Prostate gland (tissue), 2 donors: ENCODE data around the gene NDUFS1. TPM values are rescaled to one million over a fixed set of nuclear protein-coding genes. Genes with fewer than 3 reads are reported as not detected.
"Not testable (repeated sequence)": the region's sequence is repeated elsewhere in the genome, so short reads cannot be mapped to it uniquely, and the experiment has no call there.

ENCODE experiments used
- DNase-seq: peaks from one replicate; pipeline ENCODE4 v3.0.0-alpha.2; 2019; ENCODE audit warnings: low spot score
- H3K27ac ChIP-seq, 2 donors: fragments of 200-600 bp; sonication (generic); 2 replicates each; pipeline ENCODE4 v1.5.1; 2017 to 2019
- H3K27me3 ChIP-seq: fragments of 200-600 bp; sonication (generic); replicated peaks from 2 replicates; pipeline ENCODE4 v1.5.1; 2019; ENCODE audit not compliant: insufficient read depth
- H3K36me3 ChIP-seq, 2 donors: fragments of 200-600 bp; sonication (generic); 1 replicate in 1 of 2; 2 replicates in 1 of 2; pipeline versions ENCODE4 v1.5.1 to v1.8.1; 2017 to 2019
- H3K4me1 ChIP-seq: fragments of 200-600 bp; sonication (generic); replicated peaks from 2 replicates; pipeline ENCODE4 v1.5.1; 2019
- H3K4me3 ChIP-seq, 2 donors: fragments of 200-600 bp; sonication (generic); 2 replicates each; pipeline ENCODE4 v1.5.1; 2017 to 2019
- H3K9me3 ChIP-seq: fragments of 200-600 bp; sonication (generic); 2 replicates; pipeline ENCODE4 v1.5.1; 2017
- POLR2A ChIP-seq: fragments of 450-650 bp; IDR thresholded peaks from one replicate; pipeline ENCODE4 v1.6.1; 2016; ENCODE audit warnings: antibody characterized with exemption, mild to moderate bottlenecking
- POLR2AphosphoS5 ChIP-seq: sonication (generic); formaldehyde crosslinking; IDR thresholded peaks from one replicate; pipeline ENCODE4 v1.6.1; 2017; ENCODE audit warnings: antibody characterized with exemption
- WGBS: methylation state at CpG from one replicate; pipeline ENCODE4 v1.1.5; 2018; 5-methylcytosine and 5-hydroxymethylcytosine counted together
- intact Hi-C: fragments of 100-400 bp; cut with DNase I; formaldehyde crosslinking; loops from one replicate; pipeline ENCODE4 v1.14.2; 2022
- total RNA-seq, 2 donors: library from RNA; depleted of rRNA; stranded (reverse); fragments of >200 nt; gene quantifications; one replicate each; pipeline ENCODE4 v1.1.0, GENCODE V29; 2016
- TF ChIP-seq, protein P1 (sequence below), 4 experiments: fragments of 200-600 bp in 2 of 4; fragments of 450-650 bp in 2 of 4; sonication (generic) in 2 of 4; IDR thresholded peaks; 1 replicate in 3 of 4; 2 replicates in 1 of 4; pipeline ENCODE4 v1.5.1; 2016 to 2019; ENCODE audit warnings: antibody characterized with exemption in 4 of 4, mild to moderate bottlenecking in 2 of 4, moderate library complexity in 2 of 4

The NDUFS1 gene
- total RNA-seq, 2 donors from 2014 or later: 74.1 to 80.1 TPM

DNA sequence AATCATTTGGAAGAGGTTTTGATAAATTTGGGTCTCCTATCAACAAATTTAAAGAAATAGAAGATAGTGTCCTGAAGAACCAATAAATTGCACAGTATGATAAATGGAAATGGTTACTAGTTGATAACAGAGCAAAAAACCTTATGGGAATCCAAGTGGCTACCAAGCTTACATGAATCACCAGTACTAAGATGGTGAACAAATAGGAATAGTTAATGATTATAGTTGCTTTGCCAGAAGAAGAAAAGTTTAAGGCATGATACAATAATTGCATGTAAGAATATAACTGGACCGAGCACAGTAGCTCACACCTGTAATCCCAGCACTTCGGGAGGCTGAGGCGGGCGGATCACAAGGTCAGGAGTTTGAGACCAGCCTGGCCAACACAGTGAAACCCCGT is 53.7 kb downstream of the NDUFS1 start:
- intact Hi-C loops: no loop called here
- Histone ChIP-seq H3K4me3 (no peak overlapping the region), H3K4me1 (no peaks in the 10 kb centered on the region), H3K36me3 (no peaks in the 10 kb centered on the region), H3K27me3 (no peaks in the 10 kb centered on the region), H3K27ac (no peak overlapping the region), H3K9me3 (no peaks in the 10 kb centered on the region)
- TF ChIP-seq, protein P1, sequence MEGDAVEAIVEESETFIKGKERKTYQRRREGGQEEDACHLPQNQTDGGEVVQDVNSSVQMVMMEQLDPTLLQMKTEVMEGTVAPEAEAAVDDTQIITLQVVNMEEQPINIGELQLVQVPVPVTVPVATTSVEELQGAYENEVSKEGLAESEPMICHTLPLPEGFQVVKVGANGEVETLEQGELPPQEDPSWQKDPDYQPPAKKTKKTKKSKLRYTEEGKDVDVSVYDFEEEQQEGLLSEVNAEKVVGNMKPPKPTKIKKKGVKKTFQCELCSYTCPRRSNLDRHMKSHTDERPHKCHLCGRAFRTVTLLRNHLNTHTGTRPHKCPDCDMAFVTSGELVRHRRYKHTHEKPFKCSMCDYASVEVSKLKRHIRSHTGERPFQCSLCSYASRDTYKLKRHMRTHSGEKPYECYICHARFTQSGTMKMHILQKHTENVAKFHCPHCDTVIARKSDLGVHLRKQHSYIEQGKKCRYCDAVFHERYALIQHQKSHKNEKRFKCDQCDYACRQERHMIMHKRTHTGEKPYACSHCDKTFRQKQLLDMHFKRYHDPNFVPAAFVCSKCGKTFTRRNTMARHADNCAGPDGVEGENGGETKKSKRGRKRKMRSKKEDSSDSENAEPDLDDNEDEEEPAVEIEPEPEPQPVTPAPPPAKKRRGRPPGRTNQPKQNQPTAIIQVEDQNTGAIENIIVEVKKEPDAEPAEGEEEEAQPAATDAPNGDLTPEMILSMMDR (IDR thresholded peaks at IDR 0.05): no peak
- TF ChIP-seq POLR2AphosphoS5 (no peak), POLR2A (no peak)
- DNase-seq: no peak
- WGBS: 95% methylated on average over 5 of the region's 5 CpGs

DNA sequence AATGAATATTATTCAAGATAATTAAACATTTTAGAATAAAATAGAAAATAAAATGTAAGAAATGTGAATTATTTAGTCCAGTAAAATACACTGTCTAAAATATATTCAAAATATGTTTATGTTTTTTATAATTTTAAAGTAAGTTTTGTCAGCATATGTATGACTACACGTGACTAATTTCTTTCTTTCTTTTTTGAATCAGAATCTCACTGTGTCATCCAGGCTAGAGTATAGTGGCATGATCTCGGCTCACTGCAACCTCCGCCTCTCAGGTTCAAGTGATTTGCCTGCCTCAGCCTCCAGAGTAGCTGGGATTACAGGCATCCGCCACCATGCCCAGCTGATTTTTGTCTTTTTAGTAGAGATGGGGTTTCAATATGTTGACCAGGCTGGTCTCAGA is 54.2 kb downstream of the NDUFS1 start:
- intact Hi-C loops: no loop called here
- no peaks in the 10 kb centered on the region for H3K27me3 ChIP-seq
- H3K36me3 ChIP-seq: no peaks in the 10 kb centered on the region
- WGBS: 95% methylated on average over 4 of the region's 4 CpGs
- no peaks in the 10 kb centered on the region for H3K9me3 ChIP-seq
- H3K4me1 ChIP-seq: no peaks in the 10 kb centered on the region
- no peak overlapping the region for H3K4me3 ChIP-seq
- no peak overlapping the region for H3K27ac ChIP-seq
- DNase-seq: no peak
- TF ChIP-seq, protein P1 (IDR thresholded peaks at IDR 0.05): no peak
- TF ChIP-seq POLR2AphosphoS5 (no peak), POLR2A (no peak)

DNA sequence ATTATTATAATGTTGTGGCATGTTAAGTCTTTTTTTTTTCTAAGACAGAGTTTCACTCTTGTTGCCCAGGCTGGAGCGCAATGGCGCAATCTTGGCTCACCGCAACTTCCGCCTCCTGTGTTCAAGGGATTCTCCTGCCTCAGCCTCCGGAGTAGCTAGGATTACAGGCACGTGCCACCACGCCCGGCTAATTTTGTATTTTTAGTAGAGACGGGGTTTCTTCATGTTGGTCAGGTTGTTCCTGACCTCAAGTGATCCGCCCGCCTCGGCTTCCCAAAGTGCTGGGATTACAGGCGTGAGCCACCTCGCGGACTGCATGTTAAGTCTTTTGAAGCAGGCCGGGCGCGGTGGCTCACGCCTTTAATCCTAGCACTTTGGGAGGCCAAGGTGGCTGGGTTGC is 60.4 kb downstream of the NDUFS1 start:
- WGBS: 95% methylated on average over 19 of the region's 19 CpGs
- intact Hi-C loops, H3K27ac ChIP-seq, H3K9me3 ChIP-seq, H3K36me3 ChIP-seq, H3K4me3 ChIP-seq, H3K4me1 ChIP-seq, DNase-seq, H3K27me3 ChIP-seq: not testable (repeated sequence)

DNA sequence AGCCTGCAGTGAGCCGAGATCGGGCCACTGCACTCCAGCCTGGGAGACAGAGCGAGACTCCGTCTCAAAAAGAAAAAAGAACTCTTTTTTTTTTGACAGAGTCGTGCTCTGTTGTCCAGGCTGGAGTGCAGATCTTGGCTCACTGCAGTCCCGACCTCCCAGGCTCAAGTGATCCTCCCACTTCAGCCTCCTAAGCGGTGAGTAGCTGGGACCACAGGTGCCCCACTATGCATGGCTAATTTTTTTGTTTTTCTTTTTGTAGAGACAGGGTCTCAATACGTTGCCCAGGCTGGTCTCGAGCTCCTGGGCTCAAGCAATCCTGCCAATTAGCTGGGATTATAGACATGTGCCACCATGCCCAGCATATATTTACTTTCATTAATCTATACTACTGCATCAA is 60.8 kb downstream of the NDUFS1 start:
- intact Hi-C loops: no loop called here
- Histone ChIP-seq H3K4me1 (no peaks in the 10 kb centered on the region), H3K9me3 (no peaks in the 10 kb centered on the region), H3K27me3 (no peaks in the 10 kb centered on the region), H3K36me3 (no peaks in the 10 kb centered on the region), H3K27ac (no peak overlapping the region), H3K4me3 (no peak overlapping the region)
- TF ChIP-seq POLR2A (no peak), POLR2AphosphoS5 (no peak)
- TF ChIP-seq, protein P1 (IDR thresholded peaks at IDR 0.05): no peak
- WGBS: 95% methylated on average over 9 of the region's 9 CpGs
- DNase-seq: no peak

DNA sequence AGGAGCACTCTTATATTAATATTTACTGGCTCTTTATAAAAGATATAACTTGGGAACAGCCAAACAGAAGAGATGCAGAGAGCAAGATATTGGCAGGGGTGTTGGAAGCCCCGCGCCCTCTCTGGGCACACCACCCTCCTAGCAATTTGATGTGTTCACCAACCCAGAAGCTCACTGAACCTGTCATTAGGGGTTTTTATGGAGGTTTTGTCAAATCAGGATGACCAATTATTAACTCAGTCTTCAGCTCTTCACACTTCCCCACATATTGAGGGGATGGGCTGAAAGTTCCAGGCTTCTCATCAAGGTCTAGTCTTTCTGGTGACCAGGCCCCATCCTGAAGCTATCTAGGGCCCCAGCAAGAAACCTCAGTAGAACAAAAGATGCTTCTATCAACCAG is 62.4 kb downstream of the NDUFS1 start:
- intact Hi-C loops: no loop called here
- TF ChIP-seq POLR2A (no peak), POLR2AphosphoS5 (no peak)
- TF ChIP-seq, protein P1 (IDR thresholded peaks at IDR 0.05): no peak
- no peak overlapping the region for H3K4me3 ChIP-seq
- DNase-seq: no peak
- no peaks in the 10 kb centered on the region for H3K9me3 ChIP-seq
- no peak overlapping the region for H3K27ac ChIP-seq
- WGBS: 94% methylated on average over 2 of the region's 2 CpGs
- no peaks in the 10 kb centered on the region for H3K36me3 ChIP-seq
- H3K27me3 ChIP-seq: no peaks in the 10 kb centered on the region
- no peaks in the 10 kb centered on the region for H3K4me1 ChIP-seq
